ENCODE data around the gene SMAP1. TPM values are rescaled to one million over a fixed set of nuclear protein-coding genes. Genes with fewer than 3 reads are reported as not detected.

The SMAP1 gene
- total RNA-seq, 1 donor from 2014 or later, result 32.1 TPM

GRCh38 chr6:70879496-70879895, 211.8 kb downstream of the SMAP1 start:
- Histone ChIP-seq H3K27me3 (ENCODE audit: low read depth) (peaks cover 12% of the 10 kb centered on the region), H3K27ac (replicated peaks) (no peak overlapping the region), H3K36me3 (no peaks in the 10 kb centered on the region), H3K4me1 (no peaks in the 10 kb centered on the region), H3K4me3 (no peak overlapping the region), H3K9me3 (replicated peaks) (peaks cover 1% of the 10 kb centered on the region)
- TF ChIP-seq CTCF (IDR thresholded peaks at IDR 0.05; ENCODE audit: borderline replicate concordance), result no peak
- no peak for DNase-seq
- intact Hi-C loops (cut with micrococcal nuclease), result no loop called here

GRCh38 chr6:70884074-70884983, 216.6 kb downstream of the SMAP1 start:
- DNase-seq, result peak; percentile 28
- Histone ChIP-seq H3K36me3 (no peaks in the 10 kb centered on the region), H3K27me3 (ENCODE audit: low read depth) (peaks cover 12% of the 10 kb centered on the region), H3K4me3 (no peak overlapping the region), H3K27ac (replicated peaks) (no peak overlapping the region), H3K4me1 (no peaks in the 10 kb centered on the region), H3K9me3 (replicated peaks) (no peaks in the 10 kb centered on the region)
- intact Hi-C loops (cut with micrococcal nuclease), result loop anchor here (5.0 kb wide), 1 partner anchor 177 kb away; no protein-coding TSS in a partner anchor
- peak; percentile 96 for TF ChIP-seq CTCF (IDR thresholded peaks at IDR 0.05; ENCODE audit: borderline replicate concordance)

- intact Hi-C loops (cut with micrococcal nuclease), result no loop called here
- Histone ChIP-seq H3K4me1 (no peaks in the 10 kb centered on the region), H3K4me3 (no peak overlapping the region), H3K9me3 (replicated peaks) (no peaks in the 10 kb centered on the region), H3K27ac (replicated peaks) (no peak overlapping the region), H3K27me3 (ENCODE audit: low read depth) (peaks cover 9% of the 10 kb centered on the region), H3K36me3 (no peaks in the 10 kb centered on the region)
- no peak for TF ChIP-seq CTCF (IDR thresholded peaks at IDR 0.05; ENCODE audit: borderline replicate concordance)
- DNase-seq, result no peak
Observed at GRCh38 chr6:70886071-70886470, 218.4 kb downstream of the SMAP1 start.

GRCh38 chr6:70886661-70887060, 219.0 kb downstream of the SMAP1 start:
- H3K9me3 ChIP-seq (replicated peaks), result no peaks in the 10 kb centered on the region
- H3K4me3 ChIP-seq, result no peak overlapping the region
- H3K4me1 ChIP-seq, result no peaks in the 10 kb centered on the region
- no peak overlapping the region for H3K27ac ChIP-seq (replicated peaks)
- DNase-seq, result no peak
- H3K36me3 ChIP-seq, result no peaks in the 10 kb centered on the region
- peaks cover 6% of the 10 kb centered on the region for H3K27me3 ChIP-seq (ENCODE audit: low read depth)
- TF ChIP-seq CTCF (IDR thresholded peaks at IDR 0.05; ENCODE audit: borderline replicate concordance), result no peak
- intact Hi-C loops (cut with micrococcal nuclease), result no loop called here

- H3K9me3 ChIP-seq (replicated peaks), result no peaks in the 10 kb centered on the region
- no peaks in the 10 kb centered on the region for H3K27me3 ChIP-seq (ENCODE audit: low read depth)
- H3K4me1 ChIP-seq, result no peaks in the 10 kb centered on the region
- H3K27ac ChIP-seq (replicated peaks), result no peak overlapping the region
- no peak for DNase-seq
- TF ChIP-seq CTCF (IDR thresholded peaks at IDR 0.05; ENCODE audit: borderline replicate concordance), result no peak
- no peaks in the 10 kb centered on the region for H3K36me3 ChIP-seq
- no peak overlapping the region for H3K4me3 ChIP-seq
- intact Hi-C loops (cut with micrococcal nuclease), result no loop called here
Observed at GRCh38 chr6:70889270-70889669, 221.6 kb downstream of the SMAP1 start.

Data from left ventricle myocardium inferior (tissue), 1 donor.